HEK293 (cell line): ENCODE data around the gene INTS2.

Experiments used
- CTCF ChIA-PET: fragments of 350-600 bp; formaldehyde crosslinking; extraction: SDS; loops from one replicate; lab custom pipeline; 2021; ENCODE audit warnings: antibody characterized with exemption; lab: Yijun Ruan, JAX
- POLR2A ChIA-PET: fragments of 300-600 bp; formaldehyde crosslinking; extraction: SDS; loops from one replicate; lab custom pipeline; 2020; ENCODE audit warnings: antibody characterized with exemption, inconsistent platforms; lab: Yijun Ruan, JAX
- H3K27ac ChIP-seq: fragments of 200-500 bp; sonication (Bioruptor generic); 2 replicates; pipeline ENCODE4 v1.5.1; 2014; ENCODE audit warnings: low read depth, low read length, control low read depth, inconsistent platforms; ENCODE audit errors: extremely low read depth
- H3K36me3 ChIP-seq, 2 experiments: fragments of 200-500 bp in 1 of 2; sonication (Bioruptor generic) in 1 of 2; 1 replicate in 1 of 2; 2 replicates in 1 of 2; pipeline ENCODE4 v1.5.1; 2014 to 2017; ENCODE audit warnings: inconsistent platforms in 2 of 2, low read length in 2 of 2; ENCODE audit not compliant: control insufficient read depth in 2 of 2, insufficient read depth in 1 of 2
- H3K4me1 ChIP-seq: fragments of 200-500 bp; sonication (Bioruptor generic); 2 replicates; pipeline ENCODE4 v1.5.1; 2014; ENCODE audit warnings: mild to moderate bottlenecking, low read length, inconsistent platforms; ENCODE audit not compliant: control insufficient read depth, insufficient read depth
- H3K4me3 ChIP-seq: 2 replicates; pipeline ENCODE4 v1.5.1; 2011; ENCODE audit warnings: low read depth, mild to moderate bottlenecking, control low read depth, low read length, moderate library complexity
- H3K9me3 ChIP-seq: fragments of 200-500 bp; sonication (Bioruptor generic); 2 replicates; pipeline ENCODE4 v1.5.1; 2014; ENCODE audit warnings: low read depth, low read length, inconsistent platforms; ENCODE audit not compliant: control insufficient read depth, insufficient read depth
- GLI2 ChIP-seq: fragments of 450-650 bp; formaldehyde crosslinking; IDR thresholded peaks from 2 replicates; pipeline ENCODE4; 2017; ENCODE audit warnings: missing biosample characterization, missing genetic modification characterization, low read depth, borderline replicate concordance
- GLI4 ChIP-seq: fragments of 450-650 bp; formaldehyde crosslinking; IDR thresholded peaks from 2 replicates; pipeline ENCODE4 v1.5.1; 2016; ENCODE audit warnings: missing biosample characterization, missing genetic modification characterization
- KLF17 ChIP-seq: fragments of 450-650 bp; formaldehyde crosslinking; IDR thresholded peaks from 2 replicates; pipeline ENCODE4 v1.5.1; 2016; ENCODE audit warnings: missing biosample characterization, missing genetic modification characterization
- KLF8 ChIP-seq: fragments of 450-650 bp; formaldehyde crosslinking; IDR thresholded peaks from 2 replicates; pipeline ENCODE4 v1.5.1; 2016; ENCODE audit warnings: missing biosample characterization, missing genetic modification characterization
- PRDM6 ChIP-seq: fragments of 450-650 bp; formaldehyde crosslinking; IDR thresholded peaks from 2 replicates; pipeline ENCODE4 v1.5.1; 2017; ENCODE audit warnings: missing biosample characterization, missing genetic modification characterization
- ZBTB26 ChIP-seq: fragments of 450-650 bp; formaldehyde crosslinking; optimal IDR thresholded peaks from 2 replicates; pipeline ENCODE3; 2016; ENCODE audit warnings: missing biosample characterization, mild to moderate bottlenecking, missing genetic modification characterization
- ZFP69B ChIP-seq: fragments of 450-650 bp; formaldehyde crosslinking; IDR thresholded peaks from 2 replicates; pipeline ENCODE4 v1.5.1; 2016; ENCODE audit warnings: missing biosample characterization, missing genetic modification characterization
- ZNF133 ChIP-seq: fragments of 450-650 bp; formaldehyde crosslinking; IDR thresholded peaks from 2 replicates; pipeline ENCODE4 v1.5.1; 2016; ENCODE audit warnings: missing biosample characterization, missing genetic modification characterization
- ZNF146 ChIP-seq: fragments of 450-650 bp; formaldehyde crosslinking; IDR thresholded peaks from 2 replicates; pipeline ENCODE4 v1.5.1; 2016; ENCODE audit warnings: missing biosample characterization, missing genetic modification characterization
- ZNF274 ChIP-seq, 2 experiments: fragments of 200-500 bp in 1 of 2; fragments of 450-650 bp in 1 of 2; sonication (Bioruptor generic) in 1 of 2; formaldehyde crosslinking in 1 of 2; IDR thresholded peaks; 2 replicates each; pipeline versions ENCODE4 v1.5.1 to v1.6.1; 2014 to 2016; ENCODE audit warnings: borderline replicate concordance in 1 of 2, inconsistent platforms in 1 of 2, low read length in 1 of 2, missing biosample characterization in 1 of 2, missing genetic modification characterization in 1 of 2
- ZNF280D ChIP-seq: fragments of 450-650 bp; formaldehyde crosslinking; IDR thresholded peaks from 2 replicates; pipeline ENCODE4 v1.5.1; 2016; ENCODE audit warnings: missing biosample characterization, missing genetic modification characterization
- ZNF302 ChIP-seq: fragments of 450-650 bp; formaldehyde crosslinking; IDR thresholded peaks from 2 replicates; pipeline ENCODE4 v1.5.1; 2016; ENCODE audit warnings: missing biosample characterization, missing genetic modification characterization, low read depth
- ZNF335 ChIP-seq: fragments of 450-650 bp; formaldehyde crosslinking; conservative IDR thresholded peaks from 2 replicates; pipeline ENCODE4 v1.5.1; 2016; ENCODE audit warnings: missing biosample characterization, missing genetic modification characterization
- ZNF391 ChIP-seq: fragments of 450-650 bp; formaldehyde crosslinking; IDR thresholded peaks from 2 replicates; pipeline ENCODE4 v1.5.1; 2016; ENCODE audit warnings: low read depth, missing biosample characterization, missing genetic modification characterization, borderline replicate concordance
- ZNF416 ChIP-seq: fragments of 450-650 bp; formaldehyde crosslinking; IDR thresholded peaks from 2 replicates; pipeline ENCODE4 v1.5.1; 2016; ENCODE audit warnings: missing biosample characterization, missing genetic modification characterization
- ZNF501 ChIP-seq: fragments of 450-650 bp; formaldehyde crosslinking; IDR thresholded peaks from 2 replicates; pipeline ENCODE4 v1.5.1; 2016; ENCODE audit warnings: missing biosample characterization, missing genetic modification characterization
- ZNF530 ChIP-seq: fragments of 450-650 bp; formaldehyde crosslinking; IDR thresholded peaks from 2 replicates; pipeline ENCODE4 v1.5.1; 2016; ENCODE audit warnings: low read depth, missing biosample characterization, missing genetic modification characterization
- ZNF548 ChIP-seq: fragments of 450-650 bp; formaldehyde crosslinking; IDR thresholded peaks from 2 replicates; pipeline ENCODE4 v1.5.1; 2016; ENCODE audit warnings: missing biosample characterization, missing genetic modification characterization
- ZNF558 ChIP-seq: fragments of 450-650 bp; formaldehyde crosslinking; IDR thresholded peaks from 2 replicates; pipeline ENCODE4 v1.5.1; 2016; ENCODE audit warnings: missing biosample characterization, missing genetic modification characterization
- ZNF560 ChIP-seq: fragments of 450-650 bp; formaldehyde crosslinking; IDR thresholded peaks from 2 replicates; pipeline ENCODE4 v1.5.1; 2017; ENCODE audit warnings: missing biosample characterization, missing genetic modification characterization, borderline replicate concordance
- ZNF660 ChIP-seq: fragments of 450-650 bp; IDR thresholded peaks from 2 replicates; pipeline ENCODE4 v1.5.1; 2018; ENCODE audit warnings: missing biosample characterization, mild to moderate bottlenecking, missing genetic modification characterization
- ZNF670 ChIP-seq: fragments of 450-650 bp; formaldehyde crosslinking; IDR thresholded peaks from 2 replicates; pipeline ENCODE4 v1.5.1; 2016; ENCODE audit warnings: missing biosample characterization, missing genetic modification characterization, low read depth
- ZNF785 ChIP-seq: fragments of 450-650 bp; formaldehyde crosslinking; IDR thresholded peaks from 2 replicates; pipeline ENCODE4 v1.5.1; 2016; ENCODE audit warnings: missing biosample characterization, missing genetic modification characterization
- ZNF830 ChIP-seq: fragments of 450-650 bp; IDR thresholded peaks from 2 replicates; pipeline ENCODE4 v1.5.0; 2018; ENCODE audit warnings: missing biosample characterization, missing genetic modification characterization, low read depth, mild to moderate bottlenecking, moderate library complexity
- ZNF837 ChIP-seq: fragments of 450-650 bp; formaldehyde crosslinking; IDR thresholded peaks from 2 replicates; pipeline ENCODE4 v1.5.1; 2016; ENCODE audit warnings: missing biosample characterization, missing genetic modification characterization
- ZSCAN18 ChIP-seq: fragments of 450-650 bp; formaldehyde crosslinking; IDR thresholded peaks from 2 replicates; pipeline ENCODE4 v1.5.1; 2016; ENCODE audit warnings: missing biosample characterization, missing genetic modification characterization

The INTS2 gene

GRCh38 chr17:61863801-61864126, 64.0 kb downstream of the INTS2 start (continued):
- TF ChIP-seq ZNF146 (tag by site-specific recombination), result no peak
- TF ChIP-seq ZNF785 (tag by site-specific recombination), result no peak
- TF ChIP-seq ZNF302, result no peak
- no peak for TF ChIP-seq ZNF558
- peak; percentile 11; the same call in 1 of the 2 replicates for TF ChIP-seq ZNF660
- TF ChIP-seq ZNF391 (tag by site-specific recombination), result no peak
- no peak for TF ChIP-seq ZNF501 (tag by site-specific recombination)
- TF ChIP-seq ZBTB26 (tag by site-specific recombination), result no peak
- TF ChIP-seq ZNF335 (tag by site-specific recombination), result 0 out of 2 replicates have a peak, but pooled peaks have one; percentile 48
- TF ChIP-seq ZFP69B, result no peak
- TF ChIP-seq ZNF830 (tag by site-specific recombination), result no peak

- H3K27ac ChIP-seq, result peak within 1 kb of the TSS; percentile 94
- H3K9me3 ChIP-seq, result no peaks in the 10 kb centered on the region
- POLR2A ChIA-PET, result interaction anchor here (0.5 to 2.6 kb wide), 31 partner anchors 9 to 1784 kb away, joined by 3 to 17 read pairs (median 4); partner anchors contain the start of gene INTS2
- H3K4me1 ChIP-seq, result peaks cover 13% of the 10 kb centered on the region
- peaks cover 47 to 49% of the 10 kb centered on the region in 2 experiments for H3K36me3 ChIP-seq
- CTCF ChIA-PET, result interaction anchor here (0.6 to 3.4 kb wide), 8 partner anchors 12 to 246 kb away, joined by 3 to 11 read pairs (median 3); no protein-coding TSS in a partner anchor
- H3K4me3 ChIP-seq, result peak within 1 kb of the TSS; percentile 72
- TF ChIP-seq ZNF548 (tag by site-specific recombination) (no peak), ZNF280D (tag by site-specific recombination) (no peak), GLI4 (tag by site-specific recombination) (no peak; the same call in 1 of the 2 replicates), ZNF274 (IDR thresholded peaks at IDR 0.05; ENCODE audit: low read length) (no peak), ZNF274 (tag by site-specific recombination; IDR thresholded peaks at IDR 0.05; ENCODE audit: borderline replicate concordance) (no peak), ZNF558 (peak; percentile 8; the same call in 1 of the 2 replicates), ZNF560 (tag by site-specific recombination) (no peak), ZNF133 (no peak), ZNF837 (no peak), KLF8 (tag by site-specific recombination) (no peak), ZFP69B (0 out of 2 replicates have a peak, but pooled peaks have one; percentile 17), ZSCAN18 (tag by site-specific recombination) (no peak), ZNF670 (no peak), GLI2 (no peak), ZNF830 (tag by site-specific recombination) (no peak), KLF17 (tag by site-specific recombination) (peak; percentile 77; the same call in 1 of the 2 replicates), PRDM6 (tag by site-specific recombination) (no peak), ZNF416 (tag by site-specific recombination) (no peak), ZNF530 (tag by site-specific recombination) (no peak)
Observed at GRCh38 chr17:61862975-61863800, 64.6 kb downstream of the INTS2 start, which contains the start of gene BRIP1. Gene BRIP1, minus strand, starts transcription at chr17:61863528. Its CDS starts 1,989 bp downstream, at chr17:61861539.
